IMR-90 (cell line): ENCODE data around the gene POLR2F. TPM values are rescaled to one million over a fixed set of nuclear protein-coding genes. Genes with fewer than 3 reads are reported as not detected.

Experiments
- ATAC-seq: fragments of 200-7000 bp; cut with Tn5 transposase; 2 replicates; pipeline ENCODE4 v1.9.1; 2020; ENCODE audit warnings: low read depth, mild to moderate bottlenecking, moderate library complexity
- Bru-seq: library from RNA; stranded (reverse); fragments of 400-500 nt; gene quantifications from one replicate; lab custom pipeline; 2021; lab: Mats Ljungman, UMichigan
- BruChase-seq, 2 experiments: library from RNA; stranded (reverse); fragments of 400-500 nt; gene quantifications; one replicate each; lab custom pipeline; 2021; lab: Mats Ljungman, UMichigan
- BruUV-seq: library from RNA; stranded (reverse); fragments of 400-500 nt; replicated peaks from 2 replicates; lab custom pipeline; 2021; lab: Mats Ljungman, UMichigan
- CTCF ChIA-PET: fragments of 300-600 bp; formaldehyde crosslinking; extraction: SDS; loops from one replicate; lab custom pipeline; 2021; ENCODE audit warnings: antibody characterized with exemption; lab: Yijun Ruan, JAX
- POLR2A ChIA-PET: fragments of 300-600 bp; sonication (Branson Sonifier 250); formaldehyde crosslinking; loops from one replicate; lab custom pipeline; 2022; ENCODE audit warnings: antibody characterized with exemption; ENCODE audit not compliant: unreplicated experiment; lab: Charles Lee
- DNase-seq: peaks from one replicate; pipeline ENCODE4 v3.0.0; 2013
- H2AFZ ChIP-seq: replicated peaks from 2 replicates; pipeline ENCODE3; 2013; ENCODE audit warnings: low read length, mild to moderate bottlenecking; ENCODE audit not compliant: poor library complexity
- H2AK5ac ChIP-seq: 2 replicates; pipeline ENCODE4 v1.6.1; 2013; ENCODE audit warnings: low read depth, low read length, inconsistent platforms
- H2AK9ac ChIP-seq: replicated peaks from 2 replicates; pipeline ENCODE3; 2013; ENCODE audit warnings: mild to moderate bottlenecking, low read depth, low read length, moderate library complexity; ENCODE audit not compliant: poor library complexity
- H2BK120ac ChIP-seq: 2 replicates; pipeline ENCODE4 v1.6.1; 2013; ENCODE audit warnings: low read depth, low read length, inconsistent platforms
- H2BK15ac ChIP-seq: 3 replicates; pipeline ENCODE4 v1.6.1; 2013; ENCODE audit warnings: low read depth, low read length, inconsistent platforms
- H2BK20ac ChIP-seq: 2 replicates; pipeline ENCODE4 v1.6.1; 2013; ENCODE audit warnings: low read depth, mild to moderate bottlenecking, inconsistent platforms, low read length, moderate library complexity
- H2BK5ac ChIP-seq: 2 replicates; pipeline ENCODE4 v1.6.1; 2013; ENCODE audit warnings: mild to moderate bottlenecking, low read depth, low read length, inconsistent platforms; ENCODE audit not compliant: poor library complexity, severe bottlenecking
- H3K14ac ChIP-seq: replicated peaks from 2 replicates; pipeline ENCODE4 v1.6.1; 2013; ENCODE audit warnings: low read depth, low read length, inconsistent platforms
- H3K18ac ChIP-seq: 2 replicates; pipeline ENCODE4 v1.6.1; 2013; ENCODE audit warnings: low read depth, low read length, control low read depth
- H3K23ac ChIP-seq: 2 replicates; pipeline ENCODE4 v1.6.1; 2013; ENCODE audit warnings: low read depth, low read length, inconsistent platforms
- H3K27ac ChIP-seq: 2 replicates; pipeline ENCODE4 v1.5.1; 2013; ENCODE audit warnings: mild to moderate bottlenecking, control low read depth, low read length; ENCODE audit not compliant: insufficient read depth
- H3K27me3 ChIP-seq: 2 replicates; pipeline ENCODE4 v1.6.1; 2013; ENCODE audit warnings: low read length; ENCODE audit not compliant: control insufficient read depth, insufficient read depth
- H3K36me3 ChIP-seq: 2 replicates; pipeline ENCODE4 v1.6.1; 2013; ENCODE audit warnings: low read length, mixed read lengths; ENCODE audit not compliant: control insufficient read depth, insufficient read depth
- H3K4ac ChIP-seq: 2 replicates; pipeline ENCODE4 v1.6.1; 2013; ENCODE audit warnings: low read depth, low read length, inconsistent platforms
- H3K4me1 ChIP-seq: 2 replicates; pipeline ENCODE4 v1.6.1; 2013; ENCODE audit warnings: low read length, mixed read lengths; ENCODE audit not compliant: control insufficient read depth, insufficient read depth
- H3K4me2 ChIP-seq: 2 replicates; pipeline ENCODE4 v1.6.1; 2013; ENCODE audit warnings: low read depth, mild to moderate bottlenecking, control low read depth, low read length, moderate library complexity
- H3K4me3 ChIP-seq: 2 replicates; pipeline ENCODE4 v1.5.1; 2013; ENCODE audit warnings: low read depth, mild to moderate bottlenecking, control low read depth, low read length, moderate library complexity; ENCODE audit not compliant: insufficient read depth
- H3K56ac ChIP-seq: 2 replicates; pipeline ENCODE4 v1.6.1; 2013; ENCODE audit warnings: low read length, inconsistent platforms; ENCODE audit not compliant: insufficient read depth; ENCODE audit errors: extremely low read depth
- H3K79me1 ChIP-seq, 2 experiments: 2 replicates each; pipeline ENCODE4 v1.6.1; 2013; ENCODE audit warnings: low read length in 2 of 2, inconsistent platforms in 1 of 2, low read depth in 1 of 2
- H3K9ac ChIP-seq: 2 replicates; pipeline ENCODE4 v1.6.1; 2013; ENCODE audit warnings: low read depth, low read length, control low read depth
- H3K9me1 ChIP-seq: 2 replicates; pipeline ENCODE4 v1.6.1; 2013; ENCODE audit warnings: low read length, inconsistent platforms; ENCODE audit not compliant: insufficient read depth
- H3K9me3 ChIP-seq: 2 replicates; pipeline ENCODE4 v1.6.1; 2013; ENCODE audit warnings: low read length; ENCODE audit not compliant: control insufficient read depth, insufficient read depth
- H4K20me1 ChIP-seq: 2 replicates; pipeline ENCODE4 v1.6.1; 2013; ENCODE audit warnings: low read length, inconsistent platforms; ENCODE audit not compliant: insufficient read depth
- H4K5ac ChIP-seq: 2 replicates; pipeline ENCODE4 v1.6.1; 2013; ENCODE audit warnings: mild to moderate bottlenecking, low read depth, low read length, control low read depth
- H4K8ac ChIP-seq, 2 experiments: 2 replicates each; pipeline ENCODE4 v1.6.1; 2013; ENCODE audit warnings: low read depth in 2 of 2, low read length in 2 of 2, control low read depth in 1 of 2, inconsistent platforms in 1 of 2
- H4K91ac ChIP-seq: 2 replicates; pipeline ENCODE4 v1.6.1; 2013; ENCODE audit warnings: low read depth, low read length, inconsistent platforms; ENCODE audit not compliant: insufficient read depth
- CEBPB ChIP-seq: IDR thresholded peaks from 2 replicates; pipeline ENCODE4 v1.6.1; 2012; ENCODE audit warnings: low read depth, low read length, improper control_type of control experiment
- CHD1 ChIP-seq: IDR thresholded peaks from 2 replicates; pipeline ENCODE4 v1.6.1; 2012; ENCODE audit warnings: low read depth, low read length, improper control_type of control experiment
- MAFK ChIP-seq: IDR thresholded peaks from 2 replicates; pipeline ENCODE4 v1.6.1; 2012; ENCODE audit warnings: low read depth, low read length, improper control_type of control experiment
- MAZ ChIP-seq: IDR thresholded peaks from 2 replicates; pipeline ENCODE4 v1.6.1; 2012; ENCODE audit warnings: low read depth, mild to moderate bottlenecking, low read length, improper control_type of control experiment, moderate library complexity, borderline replicate concordance
- MXI1 ChIP-seq: IDR thresholded peaks from 2 replicates; pipeline ENCODE4 v1.6.1; 2012; ENCODE audit warnings: low read depth, mild to moderate bottlenecking, low read length, moderate library complexity, borderline replicate concordance
- POLR2A ChIP-seq: IDR thresholded peaks from 2 replicates; pipeline ENCODE4 v1.6.1; 2012; ENCODE audit warnings: mild to moderate bottlenecking, low read depth, low read length
- RCOR1 ChIP-seq: IDR thresholded peaks from 2 replicates; pipeline ENCODE4 v1.6.1; 2012; ENCODE audit warnings: mild to moderate bottlenecking, low read length, improper control_type of control experiment; ENCODE audit not compliant: insufficient replicate concordance
- RFX5 ChIP-seq: IDR thresholded peaks from 2 replicates; pipeline ENCODE4 v1.8.0; 2012; ENCODE audit warnings: low read depth, mild to moderate bottlenecking, low read length, moderate library complexity
- SMC3 ChIP-seq: fragments of 150-350 bp; IDR thresholded peaks from 2 replicates; pipeline ENCODE4 v1.6.1; 2016; ENCODE audit warnings: low read depth, mild to moderate bottlenecking, antibody characterized with exemption, low read length, moderate library complexity
- WGBS, 2 experiments: methylation state at CpG; one replicate each; pipeline versions ENCODE4 v1.1.5 to v1.1.7; 2013; ENCODE audit warnings: missing lambda C conversion rate in 2 of 2; ENCODE audit not compliant: insufficient read length in 1 of 2; ENCODE audit errors: extremely low coverage in 2 of 2; 5-methylcytosine and 5-hydroxymethylcytosine counted together
- dilution Hi-C: fragments of 300-500 bp; cut with HindIII; formaldehyde crosslinking; loops from one replicate; pipeline ENCODE4 v1.14.3; 2018; ENCODE audit warnings: low sequenced_read_pairs; ENCODE audit not compliant: unreplicated experiment
- in situ Hi-C: fragments of 300-500 bp; cut with MboI; formaldehyde crosslinking; loops from 3 replicates; pipeline ENCODE4 v1.14.3; 2019; ENCODE audit warnings: low sequenced_read_pairs, inconsistent platforms, mixed read lengths
- intact Hi-C: fragments of 100-400 bp; cut with micrococcal nuclease; formaldehyde crosslinking; loops from 2 replicates; pipeline ENCODE4 v1.10.0; 2022
- long read RNA-seq: library from polyadenylated mRNA; unstranded; transcript quantifications from one replicate; pipeline ENCODE4 v2.0.0, GENCODE V29; 2021; ENCODE audit not compliant: unreplicated experiment
- polyA plus RNA-seq, 3 experiments: library from polyadenylated mRNA; depleted of rRNA; stranded (reverse); fragments of >200 nt; gene quantifications; 2 replicates each; pipeline ENCODE4 v1.2.3, GENCODE V29; 2012; ENCODE audit warnings: low replicate concordance in 1 of 3
- total RNA-seq: library from RNA; depleted of rRNA; stranded (reverse); fragments of >200 nt; gene quantifications from 2 replicates; pipeline ENCODE4 v1.2.3, GENCODE V29; 2012; rRNA removed
- TF ChIP-seq, protein P1 (sequence below): fragments of 150-350 bp; IDR thresholded peaks from 2 replicates; pipeline ENCODE4 v1.6.1; 2016; ENCODE audit warnings: low read depth, mild to moderate bottlenecking, low read length, moderate library complexity, borderline replicate concordance
- TF ChIP-seq, protein P2 (sequence below): conservative IDR thresholded peaks from 2 replicates; pipeline ENCODE4 v1.5.1; 2012; ENCODE audit warnings: mild to moderate bottlenecking, low read depth, low read length, improper control_type of control experiment

The POLR2F gene
- total RNA-seq (26.0 and 68.6 TPM in 2 replicates), polyA plus RNA-seq (2012; rRNA removed) (147 and 180 TPM in 2 replicates), Bru-seq, nascent RNA (percentile 44 among the genes with signal in this experiment), BruChase-seq, experiment 1, labeled RNA remaining after a 6-hour chase (percentile 49 among the genes with signal in this experiment), BruChase-seq, experiment 2, labeled RNA remaining after a 2-hour chase (percentile 46 among the genes with signal in this experiment)
- 113 and 116 TPM in 2 replicates for polyA plus RNA-seq (2012; cell fraction: cytosol; rRNA removed)
- 36.6 and 58.9 TPM in 2 replicates for polyA plus RNA-seq (2012; cell fraction: nucleus; rRNA removed; ENCODE audit: low replicate concordance)
- long read RNA-seq, transcript POLR2F-205 (5 exons, 2,106 nt), result major isoform, 25 of 41 reads
- long read RNA-seq, partial matches to known transcripts, result 6 of 41 reads
- long read RNA-seq, other reads (novel, unspliced or antisense), result 10 of 41 reads

DNA sequence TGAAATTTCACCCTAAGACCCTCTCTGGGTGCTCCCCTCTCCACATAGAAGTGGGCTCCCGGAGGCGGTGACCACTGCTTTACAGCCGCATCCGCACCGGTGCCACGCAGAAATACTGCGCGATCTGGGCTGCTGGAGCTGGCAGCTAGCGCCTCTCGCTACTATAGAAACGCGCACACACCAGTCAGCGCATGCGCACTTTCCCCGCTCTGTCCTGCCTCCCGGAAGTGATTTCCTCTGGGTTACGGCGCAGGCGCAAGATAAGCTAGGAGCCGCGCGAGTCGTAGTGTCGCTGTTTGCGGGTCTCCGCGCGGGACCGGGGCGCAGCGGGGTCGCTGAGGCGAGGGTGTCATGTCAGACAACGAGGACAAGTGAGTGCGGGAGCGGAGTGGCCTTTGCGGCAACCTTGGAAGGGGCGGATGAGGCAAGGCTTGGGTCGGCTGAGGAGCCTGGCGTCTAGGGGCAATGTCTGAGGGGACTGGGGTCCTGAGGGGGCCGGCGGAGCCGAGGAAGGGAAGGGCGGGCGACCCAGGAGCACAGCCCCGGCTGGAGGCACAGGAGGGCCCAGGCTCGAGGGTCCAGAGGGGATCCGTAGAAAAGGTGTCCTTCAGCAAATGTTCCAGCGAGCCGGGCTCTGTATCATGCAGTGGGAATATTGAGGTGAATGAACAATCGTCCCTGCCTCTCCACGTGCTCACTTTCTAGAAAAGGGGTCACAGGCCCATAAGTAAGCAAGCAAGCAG lies at the start of gene POLR2F, which contains the start of gene C22orf23:
Gene POLR2F, plus strand, starts transcription at position 263 of the 743 bp plus-strand sequence. Its CDS starts 89 bp downstream, at position 352.
Gene C22orf23, minus strand, starts transcription at position 165 of the 743 bp plus-strand sequence. CDS start 452 bp downstream, outside the sequence.
- CTCF ChIA-PET, result no interaction called here
- POLR2A ChIA-PET, result no interaction called here
- peak within 1 kb of the TSS; percentile 67; the same call in 1 of the 2 replicates for H3K56ac ChIP-seq
- no peak for TF ChIP-seq MAFK
- TF ChIP-seq, protein P1, sequence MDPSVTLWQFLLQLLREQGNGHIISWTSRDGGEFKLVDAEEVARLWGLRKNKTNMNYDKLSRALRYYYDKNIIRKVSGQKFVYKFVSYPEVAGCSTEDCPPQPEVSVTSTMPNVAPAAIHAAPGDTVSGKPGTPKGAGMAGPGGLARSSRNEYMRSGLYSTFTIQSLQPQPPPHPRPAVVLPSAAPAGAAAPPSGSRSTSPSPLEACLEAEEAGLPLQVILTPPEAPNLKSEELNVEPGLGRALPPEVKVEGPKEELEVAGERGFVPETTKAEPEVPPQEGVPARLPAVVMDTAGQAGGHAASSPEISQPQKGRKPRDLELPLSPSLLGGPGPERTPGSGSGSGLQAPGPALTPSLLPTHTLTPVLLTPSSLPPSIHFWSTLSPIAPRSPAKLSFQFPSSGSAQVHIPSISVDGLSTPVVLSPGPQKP, result no peak
- TF ChIP-seq RCOR1, result no peak
- TF ChIP-seq, protein P2, sequence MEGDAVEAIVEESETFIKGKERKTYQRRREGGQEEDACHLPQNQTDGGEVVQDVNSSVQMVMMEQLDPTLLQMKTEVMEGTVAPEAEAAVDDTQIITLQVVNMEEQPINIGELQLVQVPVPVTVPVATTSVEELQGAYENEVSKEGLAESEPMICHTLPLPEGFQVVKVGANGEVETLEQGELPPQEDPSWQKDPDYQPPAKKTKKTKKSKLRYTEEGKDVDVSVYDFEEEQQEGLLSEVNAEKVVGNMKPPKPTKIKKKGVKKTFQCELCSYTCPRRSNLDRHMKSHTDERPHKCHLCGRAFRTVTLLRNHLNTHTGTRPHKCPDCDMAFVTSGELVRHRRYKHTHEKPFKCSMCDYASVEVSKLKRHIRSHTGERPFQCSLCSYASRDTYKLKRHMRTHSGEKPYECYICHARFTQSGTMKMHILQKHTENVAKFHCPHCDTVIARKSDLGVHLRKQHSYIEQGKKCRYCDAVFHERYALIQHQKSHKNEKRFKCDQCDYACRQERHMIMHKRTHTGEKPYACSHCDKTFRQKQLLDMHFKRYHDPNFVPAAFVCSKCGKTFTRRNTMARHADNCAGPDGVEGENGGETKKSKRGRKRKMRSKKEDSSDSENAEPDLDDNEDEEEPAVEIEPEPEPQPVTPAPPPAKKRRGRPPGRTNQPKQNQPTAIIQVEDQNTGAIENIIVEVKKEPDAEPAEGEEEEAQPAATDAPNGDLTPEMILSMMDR, result no peak
- TF ChIP-seq CHD1, result no peak
- peak; percentile 72 for TF ChIP-seq POLR2A
- TF ChIP-seq MAZ, result peak; percentile 49; the same call in 1 of the 2 replicates
- no peak for TF ChIP-seq CEBPB
- TF ChIP-seq SMC3, result no peak
- TF ChIP-seq RFX5, result no peak
- peak; percentile 76 for TF ChIP-seq MXI1

More for the DNA sequence above, at the start of gene POLR2F, which contains the start of gene C22orf23:
- Histone ChIP-seq H3K4ac (peak within 1 kb of the TSS; percentile 92), H2BK15ac (no peak within 1 kb of the TSS), H3K4me2 (peak within 1 kb of the TSS; percentile 92), H3K27me3 (no peaks in the 10 kb centered on the region), H3K27ac (peak within 1 kb of the TSS; percentile 89), H4K91ac (peak within 1 kb of the TSS; percentile 82), H4K5ac (peak within 1 kb of the TSS; percentile 74), H3K9ac (peak within 1 kb of the TSS; percentile 95), H2AK5ac (peak within 1 kb of the TSS; percentile 88), H2BK20ac (no peak within 1 kb of the TSS), H2BK5ac (peak within 1 kb of the TSS; percentile 76), H3K9me3 (no peaks in the 10 kb centered on the region), H4K20me1 (no peaks in the 10 kb centered on the region; the same call in 1 of the 2 replicates), H3K14ac (peak within 1 kb of the TSS; percentile 95), H3K79me1 (peaks cover 18 to 29% of the 10 kb centered on the region in 2 experiments), H3K9me1 (peaks cover 3% of the 10 kb centered on the region), H3K4me3 (peak within 1 kb of the TSS; percentile 80), H2AK9ac (peak within 1 kb of the TSS; percentile 98), H4K8ac (peak within 1 kb of the TSS; percentile 71 to 97), H3K23ac (peak within 1 kb of the TSS; percentile 95), H2AFZ (peak within 1 kb of the TSS; percentile 100), H3K4me1 (peaks cover 5% of the 10 kb centered on the region), H2BK120ac (peak within 1 kb of the TSS; percentile 46; the same call in 1 of the 2 replicates), H3K18ac (no peak within 1 kb of the TSS), H3K36me3 (peaks cover 16% of the 10 kb centered on the region)
- in situ Hi-C loops, result no loop called here
- ATAC-seq (peak; percentile 88), DNase-seq (peak; percentile 92)
- intact Hi-C loops, result no loop called here
- dilution Hi-C loops, result no loop called here
- WGBS, 2 experiments, result 0% methylated on average over 40 of the region's 52 CpGs; no CpG with 5 or more reads in 1 of the 2 experiments
- no TSS peak for BruUV-seq
